HEK293T (cell line): ENCODE data around the gene KLHDC7B.

Experiments
- ARNT ChIP-seq: fragments of 450-650 bp; IDR thresholded peaks from 2 replicates; pipeline ENCODE4 v1.6.1; 2017; ENCODE audit warnings: mild to moderate bottlenecking
- BHLHE40 ChIP-seq: fragments of 450-650 bp; IDR thresholded peaks from 2 replicates; pipeline ENCODE4 v1.6.1; 2016; ENCODE audit warnings: mild to moderate bottlenecking, moderate library complexity, borderline replicate concordance
- CTBP1 ChIP-seq: fragments of 450-650 bp; IDR thresholded peaks from 2 replicates; pipeline ENCODE4 v1.6.1; 2016; ENCODE audit warnings: borderline replicate concordance
- ELF4 ChIP-seq: fragments of 450-650 bp; IDR thresholded peaks from 2 replicates; pipeline ENCODE4 v1.6.1; 2017; ENCODE audit warnings: antibody characterized with exemption
- FOXA1 ChIP-seq: fragments of 450-650 bp; IDR thresholded peaks from 2 replicates; pipeline ENCODE4 v1.6.1; 2016; ENCODE audit warnings: mild to moderate bottlenecking
- L3MBTL2 ChIP-seq: fragments of 450-650 bp; conservative IDR thresholded peaks from 2 replicates; pipeline ENCODE4 v1.6.1; 2016; ENCODE audit warnings: mild to moderate bottlenecking
- LEF1 ChIP-seq: fragments of 450-650 bp; IDR thresholded peaks from 2 replicates; pipeline ENCODE4 v1.6.1; 2017; ENCODE audit warnings: mild to moderate bottlenecking, borderline replicate concordance
- NFRKB ChIP-seq: fragments of 450-650 bp; IDR thresholded peaks from 2 replicates; pipeline ENCODE4 v1.6.1; 2016; ENCODE audit warnings: mild to moderate bottlenecking, moderate library complexity
- SP1 ChIP-seq: fragments of 450-650 bp; IDR thresholded peaks from 2 replicates; pipeline ENCODE4 v1.6.1; 2017
- SUZ12 ChIP-seq: fragments of 450-650 bp; IDR thresholded peaks from 2 replicates; pipeline ENCODE4 v1.6.1; 2016; ENCODE audit warnings: mild to moderate bottlenecking
- TARDBP ChIP-seq: fragments of 450-650 bp; IDR thresholded peaks from 2 replicates; pipeline ENCODE4 v1.6.1; 2016
- ZNF384 ChIP-seq: fragments of 450-650 bp; IDR thresholded peaks from 2 replicates; pipeline ENCODE4 v1.6.1; 2016
- TF ChIP-seq, protein P1 (sequence below): fragments of 450-650 bp; IDR thresholded peaks from 2 replicates; pipeline ENCODE4 v1.6.1; 2016

- no peak for TF ChIP-seq ELF4
- no peak for TF ChIP-seq CTBP1
- TF ChIP-seq ZNF384 = no peak
- TF ChIP-seq, protein P1, sequence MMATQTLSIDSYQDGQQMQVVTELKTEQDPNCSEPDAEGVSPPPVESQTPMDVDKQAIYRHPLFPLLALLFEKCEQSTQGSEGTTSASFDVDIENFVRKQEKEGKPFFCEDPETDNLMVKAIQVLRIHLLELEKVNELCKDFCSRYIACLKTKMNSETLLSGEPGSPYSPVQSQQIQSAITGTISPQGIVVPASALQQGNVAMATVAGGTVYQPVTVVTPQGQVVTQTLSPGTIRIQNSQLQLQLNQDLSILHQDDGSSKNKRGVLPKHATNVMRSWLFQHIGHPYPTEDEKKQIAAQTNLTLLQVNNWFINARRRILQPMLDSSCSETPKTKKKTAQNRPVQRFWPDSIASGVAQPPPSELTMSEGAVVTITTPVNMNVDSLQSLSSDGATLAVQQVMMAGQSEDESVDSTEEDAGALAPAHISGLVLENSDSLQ = no peak
- no peak for TF ChIP-seq L3MBTL2
- no peak for TF ChIP-seq FOXA1
- TF ChIP-seq SUZ12 = no peak
- TF ChIP-seq SP1 = no peak
- no peak for TF ChIP-seq LEF1
- no peak for TF ChIP-seq NFRKB
- TF ChIP-seq ARNT = no peak
- TF ChIP-seq BHLHE40 = no peak
- TF ChIP-seq TARDBP = no peak
Observed at GRCh38 chr22:50520826-50521453, 24.8 kb upstream of the KLHDC7B start.
